ENCODE data around the gene CDK10.

CDK10 gene

GRCh38 chr16:89744813-89745212 is 58.3 kb downstream of the CDK10 start:
- no peak overlapping the region for H3K4me3 ChIP-seq (ENCODE audit: low read depth, low read length)
- no peak for TF ChIP-seq CTCF (IDR thresholded peaks at IDR 0.05; ENCODE audit: low read depth, low read length)

Data from WI38 (cell line).